H1 (cell line): ENCODE results near the gene BMERB1. TPM values are rescaled to one million over a fixed set of nuclear protein-coding genes. Genes with fewer than 3 reads are reported as not detected.

Source experiments
- CTCF ChIA-PET: fragments of 300-600 bp; sonication (Branson Sonifier 250); formaldehyde crosslinking; loops from one replicate; lab custom pipeline; 2021; ENCODE audit not compliant: partially characterized antibody; lab: Charles Lee
- POLR2A ChIA-PET: fragments of 300-600 bp; sonication (Branson Sonifier 250); formaldehyde crosslinking; loops from one replicate; lab custom pipeline; 2021; ENCODE audit warnings: inconsistent platforms; ENCODE audit not compliant: partially characterized antibody; lab: Charles Lee
- DNase-seq, 2 experiments: peaks; one replicate each; pipeline versions ENCODE4 v3.0.0 to v3.0.0-alpha.2; 2010 to 2022; ENCODE audit warnings: low spot score in 2 of 2, low read depth in 1 of 2, mixed read lengths in 1 of 2
- FAIRE-seq: peaks from 2 replicates; lab custom pipeline; 2011; peaks lifted over from hg19 to GRCh38; lab: Jason Lieb, UNC
- H2AFZ ChIP-seq: 2 replicates; pipeline ENCODE4 v1.8.1; 2012; ENCODE audit warnings: low read length, inconsistent platforms
- H2AK5ac ChIP-seq: 2 replicates; pipeline ENCODE4 v1.6.1; 2013; ENCODE audit warnings: low read depth, low read length
- H2BK120ac ChIP-seq: replicated peaks from 2 replicates; pipeline ENCODE3; 2013; ENCODE audit warnings: low read depth, low read length, inconsistent platforms
- H2BK12ac ChIP-seq: 2 replicates; pipeline ENCODE4 v1.6.1; 2013; ENCODE audit warnings: low read depth, low read length
- H2BK15ac ChIP-seq: 2 replicates; pipeline ENCODE4 v1.6.1; 2013; ENCODE audit warnings: low read length
- H2BK20ac ChIP-seq: 2 replicates; pipeline ENCODE4 v1.6.1; 2013; ENCODE audit warnings: low read length
- H2BK5ac ChIP-seq: 2 replicates; pipeline ENCODE4 v1.6.1; 2013; ENCODE audit warnings: low read depth, low read length
- H3K14ac ChIP-seq: 2 replicates; pipeline ENCODE4 v1.6.1; 2013; ENCODE audit warnings: inconsistent platforms; ENCODE audit not compliant: insufficient read length
- H3K18ac ChIP-seq: 2 replicates; pipeline ENCODE4 v1.6.1; 2013; ENCODE audit warnings: low read length; ENCODE audit errors: extremely low read depth
- H3K23ac ChIP-seq: 2 replicates; pipeline ENCODE4 v1.6.1; 2013; ENCODE audit warnings: inconsistent platforms; ENCODE audit not compliant: insufficient read length
- H3K23me2 ChIP-seq: 2 replicates; pipeline ENCODE4 v1.6.1; 2013; ENCODE audit warnings: low read depth, low read length
- H3K27ac ChIP-seq: 2 replicates; pipeline ENCODE4 v1.6.1; 2011; ENCODE audit warnings: low read depth, low read length, inconsistent platforms
- H3K27me3 ChIP-seq, 4 experiments: replicated peaks in 1 of 4; 1 replicate in 1 of 4; 2 replicates in 3 of 4; pipeline versions ENCODE4 v1.6.1 to v1.8.1; 2011 to 2013; ENCODE audit warnings: low read length in 3 of 4, mild to moderate bottlenecking in 3 of 4, inconsistent platforms in 2 of 4, mixed read lengths in 2 of 4, moderate library complexity in 1 of 4; ENCODE audit not compliant: control insufficient read depth in 3 of 4, insufficient read depth in 3 of 4; ENCODE audit errors: extremely low read depth in 1 of 4
- H3K36me3 ChIP-seq, 4 experiments: 2 replicates each; pipeline versions ENCODE4 v1.6.1 to v1.8.1; 2011 to 2013; ENCODE audit warnings: mild to moderate bottlenecking in 4 of 4, low read length in 3 of 4, moderate library complexity in 2 of 4, control low read depth in 1 of 4, inconsistent platforms in 1 of 4; ENCODE audit not compliant: insufficient read depth in 4 of 4, control insufficient read depth in 2 of 4
- H3K4ac ChIP-seq: replicated peaks from 2 replicates; pipeline ENCODE3; 2013; ENCODE audit warnings: low read length, low read depth, mixed read lengths, inconsistent platforms; ENCODE audit not compliant: insufficient read length
- H3K4me1 ChIP-seq, 4 experiments: replicated peaks in 1 of 4; 1 replicate in 1 of 4; 2 replicates in 3 of 4; pipeline versions ENCODE4 v1.6.1 to v1.8.1; 2011 to 2013; ENCODE audit warnings: low read length in 3 of 4, inconsistent platforms in 2 of 4, mixed read lengths in 1 of 4; ENCODE audit not compliant: insufficient read depth in 4 of 4, control insufficient read depth in 3 of 4
- H3K4me2 ChIP-seq, 2 experiments: 2 replicates each; pipeline versions ENCODE4 v1.6.1 to v1.8.1; 2011 to 2013; ENCODE audit warnings: low read depth in 2 of 2, low read length in 2 of 2, control low read depth in 1 of 2, inconsistent platforms in 1 of 2, mild to moderate bottlenecking in 1 of 2; ENCODE audit not compliant: insufficient read depth in 1 of 2
- H3K4me3 ChIP-seq, 4 experiments: fragments of 200-600, 300-600 bp in 1 of 4; sonication (generic), shearing (Covaris generic), sonication (Bioruptor Twin) in 1 of 4; 2 replicates each; pipeline versions ENCODE4 v1.5.1 to v1.8.1; 2011 to 2016; ENCODE audit warnings: low read length in 4 of 4, low read depth in 3 of 4, control low read depth in 2 of 4, inconsistent platforms in 2 of 4, mild to moderate bottlenecking in 2 of 4, mixed read lengths in 1 of 4, moderate library complexity in 1 of 4; ENCODE audit not compliant: insufficient read depth in 2 of 4; ENCODE audit errors: extremely low read depth in 1 of 4
- H3K56ac ChIP-seq: replicated peaks from 2 replicates; pipeline ENCODE3; 2013; ENCODE audit warnings: low read depth, mild to moderate bottlenecking, mixed read lengths, low read length, inconsistent platforms; ENCODE audit not compliant: insufficient read length
- H3K79me1 ChIP-seq: 2 replicates; pipeline ENCODE4 v1.6.1; 2013; ENCODE audit warnings: low read depth, low read length, control low read depth
- H3K79me2 ChIP-seq, 2 experiments: 2 replicates each; pipeline versions ENCODE4 v1.6.1 to v1.8.1; 2012 to 2013; ENCODE audit warnings: low read length in 2 of 2, mild to moderate bottlenecking in 2 of 2, inconsistent platforms in 1 of 2; ENCODE audit not compliant: insufficient read depth in 2 of 2, control insufficient read depth in 1 of 2
- H3K9ac ChIP-seq, 4 experiments: replicated peaks in 1 of 4; 1 replicate in 1 of 4; 2 replicates in 3 of 4; pipeline versions ENCODE4 v1.6.1 to v1.8.1; 2011 to 2013; ENCODE audit warnings: low read depth in 3 of 4, low read length in 3 of 4, control low read depth in 2 of 4, mild to moderate bottlenecking in 2 of 4, moderate library complexity in 2 of 4, inconsistent platforms in 1 of 4; ENCODE audit errors: extremely low read depth in 1 of 4
- H3K9me3 ChIP-seq, 2 experiments: 2 replicates each; pipeline versions ENCODE4 v1.6.1 to v1.8.1; 2012 to 2013; ENCODE audit warnings: mild to moderate bottlenecking in 2 of 2, moderate library complexity in 2 of 2, control low read depth in 1 of 2, inconsistent platforms in 1 of 2, low read depth in 1 of 2, low read length in 1 of 2, mixed read lengths in 1 of 2; ENCODE audit not compliant: insufficient read depth in 2 of 2
- H4K20me1 ChIP-seq, 2 experiments: replicated peaks in 1 of 2; 2 replicates each; pipeline versions ENCODE3 to v1.8.1; 2011 to 2013; ENCODE audit warnings: inconsistent platforms in 2 of 2, low read length in 2 of 2, mild to moderate bottlenecking in 1 of 2; ENCODE audit not compliant: insufficient read depth in 2 of 2, control insufficient read depth in 1 of 2
- H4K5ac ChIP-seq: 2 replicates; pipeline ENCODE4 v1.6.1; 2013; ENCODE audit warnings: low read length, low read depth, mixed read lengths, inconsistent platforms; ENCODE audit not compliant: insufficient read length
- H4K8ac ChIP-seq: 2 replicates; pipeline ENCODE4 v1.8.0; 2013; ENCODE audit warnings: mild to moderate bottlenecking, moderate library complexity, low read length, inconsistent platforms; ENCODE audit not compliant: insufficient read depth; ENCODE audit errors: extremely low read depth
- H4K91ac ChIP-seq: replicated peaks from 2 replicates; pipeline ENCODE3; 2013; ENCODE audit warnings: low read length, mixed read lengths, inconsistent platforms; ENCODE audit not compliant: insufficient read length
- CHD2 ChIP-seq: IDR thresholded peaks from 2 replicates; pipeline ENCODE4 v1.6.1; 2012; ENCODE audit warnings: low read length, improper control_type of control experiment
- EGR1 ChIP-seq: IDR thresholded peaks from 2 replicates; pipeline ENCODE4 v1.6.1; 2011; ENCODE audit warnings: low read depth, low read length, borderline replicate concordance
- GTF2F1 ChIP-seq: IDR thresholded peaks from 2 replicates; pipeline ENCODE4 v1.6.1; 2012; ENCODE audit warnings: low read depth, low read length, improper control_type of control experiment, borderline replicate concordance
- KDM4A ChIP-seq: IDR thresholded peaks from one replicate; pipeline ENCODE4 v1.7.1; 2012; ENCODE audit warnings: low read depth, mild to moderate bottlenecking, moderate library complexity, low read length, inconsistent platforms; ENCODE audit not compliant: severe bottlenecking
- KDM5A ChIP-seq: fragments of 200-600 bp; IDR thresholded peaks from 2 replicates; pipeline ENCODE4 v1.7.1; 2012; ENCODE audit warnings: mild to moderate bottlenecking, low read length, inconsistent platforms, mixed read lengths
- RAD21 ChIP-seq, 2 experiments: IDR thresholded peaks in 1 of 2; conservative IDR thresholded peaks in 1 of 2; 2 replicates each; pipeline ENCODE4 v1.6.1; 2011; ENCODE audit warnings: low read depth in 2 of 2, low read length in 2 of 2, improper control_type of control experiment in 1 of 2, inconsistent platforms in 1 of 2, mild to moderate bottlenecking in 1 of 2, moderate library complexity in 1 of 2
- SP2 ChIP-seq: IDR thresholded peaks from 2 replicates; pipeline ENCODE4 v1.6.1; 2012; ENCODE audit warnings: mild to moderate bottlenecking, low read length, inconsistent platforms
- TBP ChIP-seq: IDR thresholded peaks from 2 replicates; pipeline ENCODE4 v1.6.1; 2011; ENCODE audit warnings: low read depth, low read length, improper control_type of control experiment
- TCF12 ChIP-seq: IDR thresholded peaks from 2 replicates; pipeline ENCODE4 v1.6.1; 2011; ENCODE audit warnings: low read depth, mild to moderate bottlenecking, low read length
- USF2 ChIP-seq: IDR thresholded peaks from 2 replicates; pipeline ENCODE4 v1.6.1; 2011; ENCODE audit warnings: low read length, improper control_type of control experiment
- ZNF274 ChIP-seq: IDR thresholded peaks from 2 replicates; pipeline ENCODE4 v1.7.0; 2012; ENCODE audit warnings: low read length, borderline replicate concordance; ENCODE audit errors: extremely low read depth
- WGBS, 2 experiments: shearing (Covaris generic) in 1 of 2; methylation state at CpG; one replicate each; pipeline versions ENCODE4 v1.1.6 to v1.1.7; 2013 to 2015; ENCODE audit warnings: low lambda C conversion rate in 2 of 2, mixed read lengths in 2 of 2, inconsistent platforms in 1 of 2, low coverage in 1 of 2, missing lambda C conversion rate in 1 of 2; ENCODE audit not compliant: insufficient replicate concordance in 2 of 2, insufficient coverage in 1 of 2, insufficient read length in 1 of 2; ENCODE audit errors: extremely low coverage in 1 of 2, missing lambda C conversion rate in 1 of 2; 5-methylcytosine and 5-hydroxymethylcytosine counted together
- polyA plus RNA-seq, 7 experiments: library from polyadenylated mRNA; depleted of rRNA in 3 of 7; stranded (reverse) in 5 of 7; unstranded in 2 of 7; fragments of >200 nt in 5 of 7; fragments of 200-250 nt in 2 of 7; gene quantifications; 1 replicate in 5 of 7; 2 replicates in 1 of 7; 4 replicates in 1 of 7; pipeline versions ENCODE4 v1.2.1 to v1.2.3, GENCODE V29; 2011 to 2013; ENCODE audit warnings: missing spikeins in 2 of 7, mixed read lengths in 2 of 7
- total RNA-seq: library from RNA; stranded (reverse); fragmentation: NEBNext Ultra II Directional; extraction: Animal tissue kit (Norgen Biotek cat#: 25700); gene quantifications from 2 replicates; pipeline ENCODE4 v1.2.1, GENCODE V29; 2021

BMERB1 gene
- total and polyA plus RNA-seq, 2 of the 8 experiments (the other 6 are each of a cell fraction or from before 2014, with no cell fraction given), result 23.5 to 27.1 TPM

GRCh38 chr16:15576960-15577958, 142.9 kb downstream of the BMERB1 start:
- Histone ChIP-seq H3K23ac (no peak overlapping the region), H3K9ac (no peak overlapping the region), H3K79me1 (no peaks in the 10 kb centered on the region), H3K23me2 (no peaks in the 10 kb centered on the region), H2BK12ac (no peak overlapping the region), H2BK5ac (no peak overlapping the region), H3K36me3 (0 out of 8 replicates have a peak, but pooled peaks cover 0 to 6% (median 0%) of the 10 kb centered on the region in 4 experiments), H3K4me2 (no peak overlapping the region), H2BK120ac (no peak overlapping the region), H2BK20ac (no peak overlapping the region), H3K4me3 (no peak overlapping the region), H4K20me1 (no peaks in the 10 kb centered on the region), H3K4ac (no peak overlapping the region), H3K56ac (no peak overlapping the region), H3K27me3 (no peaks in the 10 kb centered on the region), H3K14ac (no peak overlapping the region), H2AK5ac (no peak overlapping the region), H3K79me2 (no peaks in the 10 kb centered on the region), H3K9me3 (no peaks in the 10 kb centered on the region), H3K18ac (no peak overlapping the region), H2BK15ac (no peak overlapping the region), H4K91ac (no peak overlapping the region), H2AFZ (no peak overlapping the region), H3K27ac (no peak overlapping the region), H4K8ac (no peak overlapping the region), H4K5ac (no peak overlapping the region), H3K4me1 (peaks cover 0 to 8% (median 1%) of the 10 kb centered on the region in 4 experiments; a peak in 2 of 7 replicates)
- ChIA-PET POLR2A (interaction anchor here (0.9 kb wide), 1 partner anchor 65 kb away, joined by 3 read pairs; the partner anchor contains the start of gene MARF1), CTCF (no interaction called here)
- no peak for DNase-seq
- 91% methylated on average over 20 of the region's 20 CpGs; no CpG with 5 or more reads in 1 of the 2 experiments for WGBS, 2 experiments
- no peak for FAIRE-seq
- TF ChIP-seq TCF12, result no peak
- TF ChIP-seq RAD21 (IDR thresholded peaks at IDR 0.05 in 1 of 2, conservative IDR thresholded peaks at IDR 0.05 in 1 of 2; ENCODE audit: low read depth in 2 of 2, low read length in 2 of 2), result no peak
- no peak for TF ChIP-seq SP2
- TF ChIP-seq TBP, result no peak
- TF ChIP-seq KDM4A, result no peak
- TF ChIP-seq EGR1, result no peak
- no peak for TF ChIP-seq USF2
- TF ChIP-seq CHD2, result no peak
- no peak for TF ChIP-seq ZNF274
- no peak for TF ChIP-seq KDM5A
- TF ChIP-seq GTF2F1, result no peak
